GM12875 (cell line): ENCODE results near the gene TBPL1.

ENCODE experiments used
- H3K4me3 ChIP-seq: one replicate; pipeline ENCODE4 v1.5.1; 2011; ENCODE audit warnings: low read depth, low read length, control low read depth
- TF ChIP-seq, protein P1 (sequence below): IDR thresholded peaks from 2 replicates; pipeline ENCODE4 v1.5.1; 2011; ENCODE audit warnings: low read depth, mild to moderate bottlenecking, control low read depth, inconsistent platforms, low read length, moderate library complexity, borderline replicate concordance; ENCODE audit not compliant: insufficient read depth

TBPL1 gene

GRCh38 chr6:134020543-134020942 lies 67.5 kb downstream of the TBPL1 start:
- TF ChIP-seq, protein P1, sequence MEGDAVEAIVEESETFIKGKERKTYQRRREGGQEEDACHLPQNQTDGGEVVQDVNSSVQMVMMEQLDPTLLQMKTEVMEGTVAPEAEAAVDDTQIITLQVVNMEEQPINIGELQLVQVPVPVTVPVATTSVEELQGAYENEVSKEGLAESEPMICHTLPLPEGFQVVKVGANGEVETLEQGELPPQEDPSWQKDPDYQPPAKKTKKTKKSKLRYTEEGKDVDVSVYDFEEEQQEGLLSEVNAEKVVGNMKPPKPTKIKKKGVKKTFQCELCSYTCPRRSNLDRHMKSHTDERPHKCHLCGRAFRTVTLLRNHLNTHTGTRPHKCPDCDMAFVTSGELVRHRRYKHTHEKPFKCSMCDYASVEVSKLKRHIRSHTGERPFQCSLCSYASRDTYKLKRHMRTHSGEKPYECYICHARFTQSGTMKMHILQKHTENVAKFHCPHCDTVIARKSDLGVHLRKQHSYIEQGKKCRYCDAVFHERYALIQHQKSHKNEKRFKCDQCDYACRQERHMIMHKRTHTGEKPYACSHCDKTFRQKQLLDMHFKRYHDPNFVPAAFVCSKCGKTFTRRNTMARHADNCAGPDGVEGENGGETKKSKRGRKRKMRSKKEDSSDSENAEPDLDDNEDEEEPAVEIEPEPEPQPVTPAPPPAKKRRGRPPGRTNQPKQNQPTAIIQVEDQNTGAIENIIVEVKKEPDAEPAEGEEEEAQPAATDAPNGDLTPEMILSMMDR, result no peak
- no peak overlapping the region for H3K4me3 ChIP-seq

GRCh38 chr6:134020968-134021367 lies 67.9 kb downstream of the TBPL1 start:
- H3K4me3 ChIP-seq, result no peak overlapping the region
- TF ChIP-seq, protein P1, result no peak

DNA sequence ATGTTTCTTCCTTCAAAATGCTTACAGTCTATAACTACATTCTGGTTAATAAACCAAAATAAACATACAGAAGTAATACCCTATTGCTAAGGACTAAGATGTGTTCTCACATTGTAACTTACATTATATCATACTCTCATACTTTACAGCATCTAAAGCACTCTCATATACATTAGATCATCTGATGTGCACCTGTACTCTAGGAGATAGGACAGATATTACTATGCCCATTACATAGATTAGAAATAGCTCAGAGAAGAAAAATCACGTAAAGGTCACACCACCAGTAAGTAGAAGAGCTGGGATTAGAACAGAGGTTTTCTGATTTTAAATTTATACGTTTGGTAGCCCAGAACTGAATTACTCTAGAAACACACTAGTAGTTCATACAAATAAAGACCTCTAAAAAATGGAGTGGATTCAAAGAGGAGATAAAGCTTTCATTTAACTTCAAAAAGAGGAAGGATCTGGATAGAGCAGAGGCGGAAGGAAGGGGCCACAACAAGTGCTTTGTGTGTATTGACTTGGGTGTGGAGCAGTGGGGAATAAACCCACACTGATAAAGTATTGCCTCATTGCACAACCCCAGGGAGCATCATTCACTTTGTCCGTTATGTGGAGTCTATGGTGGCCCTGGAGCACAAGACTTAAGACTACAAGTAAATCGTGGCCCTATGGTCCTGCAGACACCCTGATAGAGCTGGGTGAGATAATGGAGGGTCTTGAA lies 68.5 kb downstream of the TBPL1 start:
- no peak overlapping the region for H3K4me3 ChIP-seq
- TF ChIP-seq, protein P1, result no peak

DNA sequence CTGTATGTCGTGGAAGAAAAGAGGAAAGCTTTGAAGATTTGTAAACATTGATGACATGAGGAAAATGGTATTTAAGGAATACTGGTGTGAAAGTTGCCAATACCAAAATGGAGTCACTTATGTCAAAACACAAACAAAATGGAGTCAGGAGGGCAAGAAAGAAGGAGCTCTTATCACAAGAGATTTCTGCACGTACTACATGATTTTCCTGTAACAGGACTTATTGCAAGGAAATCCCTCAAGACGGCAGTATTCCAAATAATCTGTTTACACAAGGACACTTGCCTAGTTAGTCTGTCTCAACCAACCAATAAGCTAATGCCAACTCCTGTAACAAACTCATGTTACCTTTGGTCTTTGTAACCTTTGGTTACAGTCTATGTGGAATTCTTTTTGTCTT lies 69.6 kb downstream of the TBPL1 start:
- TF ChIP-seq, protein P1, result no peak
- H3K4me3 ChIP-seq, result no peak overlapping the region

DNA sequence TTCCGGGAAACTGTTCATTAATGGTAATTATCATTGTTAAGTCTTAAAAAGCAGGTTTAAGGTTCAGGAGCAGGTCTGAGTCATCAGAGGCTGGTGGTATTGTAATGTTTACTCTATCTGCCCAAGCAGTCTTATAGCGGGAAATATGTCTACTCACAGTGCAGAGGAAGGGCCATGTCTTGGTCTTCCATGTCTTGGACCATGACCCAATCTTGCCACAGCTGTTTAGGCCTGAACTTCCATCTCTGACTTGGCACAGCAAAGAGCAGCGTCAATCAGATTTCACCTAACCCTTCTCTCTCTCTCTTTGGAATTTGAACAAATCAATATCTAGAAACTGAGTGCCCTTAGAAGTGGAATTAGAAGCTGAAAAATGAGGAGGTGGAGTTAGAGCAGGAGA lies 73.6 kb downstream of the TBPL1 start:
- no peak overlapping the region for H3K4me3 ChIP-seq
- TF ChIP-seq, protein P1, result no peak

- TF ChIP-seq, protein P1, result no peak
Observed at GRCh38 chr6:134028438-134028837, 75.4 kb downstream of the TBPL1 start.

More at GRCh38 chr6:134028438-134028837, 75.4 kb downstream of the TBPL1 start:
- H3K4me3 ChIP-seq, result no peak overlapping the region
